Hepatocyte (in vitro differentiated cells): ENCODE measurements around the gene CMIP. TPM values are rescaled to one million over a fixed set of nuclear protein-coding genes. Genes with fewer than 3 reads are reported as not detected.

Experiments
- DNase-seq: peaks from one replicate; pipeline ENCODE4 v3.0.0-alpha.2; 2016; ENCODE audit warnings: low spot score
- H2AFZ ChIP-seq: fragments of 200-600 bp; sonication (generic); 2 replicates; pipeline ENCODE4 v1.6.0; 2016; ENCODE audit warnings: antibody characterized with exemption, mild to moderate bottlenecking
- H3K27ac ChIP-seq: fragments of 200-600 bp; sonication (generic); 2 replicates; pipeline ENCODE4 v1.5.1; 2016; ENCODE audit warnings: mild to moderate bottlenecking
- H3K27me3 ChIP-seq: fragments of 200-600 bp; sonication (generic); 2 replicates; pipeline ENCODE4 v1.6.1; 2016
- H3K36me3 ChIP-seq: fragments of 200-600 bp; sonication (generic); replicated peaks from 2 replicates; pipeline ENCODE4 v1.5.1; 2016; ENCODE audit warnings: low read depth; ENCODE audit not compliant: insufficient read depth
- H3K4me1 ChIP-seq: fragments of 200-600 bp; sonication (generic); 2 replicates; pipeline ENCODE4 v1.5.1; 2016; ENCODE audit warnings: mild to moderate bottlenecking, moderate library complexity; ENCODE audit not compliant: insufficient read depth
- H3K4me2 ChIP-seq: fragments of 200-600 bp; sonication (generic); 2 replicates; pipeline ENCODE4 v1.6.0; 2016
- H3K4me3 ChIP-seq: fragments of 200-600 bp; sonication (generic); 2 replicates; pipeline ENCODE4 v1.5.1; 2016; ENCODE audit warnings: mild to moderate bottlenecking
- H3K79me2 ChIP-seq: fragments of 200-600 bp; sonication (generic); 2 replicates; pipeline ENCODE4 v1.6.0; 2017; ENCODE audit warnings: mild to moderate bottlenecking
- H3K9me2 ChIP-seq: fragments of 200-600 bp; sonication (generic); replicated peaks from 2 replicates; pipeline ENCODE4 v1.6.0; 2017; ENCODE audit warnings: mild to moderate bottlenecking; ENCODE audit not compliant: insufficient read depth
- H3K9me3 ChIP-seq: fragments of 200-600 bp; sonication (generic); 2 replicates; pipeline ENCODE4 v1.5.1; 2016; ENCODE audit warnings: low read depth, mild to moderate bottlenecking
- H4K20me1 ChIP-seq: fragments of 200-600 bp; sonication (generic); 2 replicates; pipeline ENCODE4 v1.6.0; 2016; ENCODE audit warnings: mild to moderate bottlenecking; ENCODE audit not compliant: insufficient read depth, poor library complexity, severe bottlenecking
- EZH2 ChIP-seq: fragments of 200-600 bp; sonication (generic); IDR thresholded peaks from 2 replicates; pipeline ENCODE4 v1.6.1; 2016; ENCODE audit warnings: antibody characterized with exemption, mild to moderate bottlenecking, borderline replicate concordance
- EZH2phosphoT487 ChIP-seq: fragments of 200-600 bp; sonication (generic); IDR thresholded peaks from one replicate; pipeline ENCODE4 v1.6.1; 2018; ENCODE audit warnings: antibody characterized with exemption, mild to moderate bottlenecking, low read depth, moderate library complexity; ENCODE audit not compliant: unreplicated experiment, severe bottlenecking
- WGBS: methylation state at CpG from one replicate; pipeline ENCODE4 v1.1.6; 2016; ENCODE audit warnings: low lambda C conversion rate; ENCODE audit errors: missing lambda C conversion rate; 5-methylcytosine and 5-hydroxymethylcytosine counted together
- polyA plus RNA-seq: library from polyadenylated mRNA; unstranded; fragments of >200 nt; fragmentation: Nextera tagmentation; extraction: Ambion mirVana; gene quantifications from 2 replicates; pipeline ENCODE4 v1.2.1, GENCODE V29; 2016
- total RNA-seq: library from RNA; depleted of rRNA; stranded (reverse); fragments of >200 nt; gene quantifications from 2 replicates; pipeline ENCODE4 v1.2.3, GENCODE V29; 2014
- TF ChIP-seq, protein P1 (sequence below): fragments of 200-600 bp; sonication (generic); IDR thresholded peaks from 2 replicates; pipeline ENCODE4 v1.5.1; 2016; ENCODE audit warnings: antibody characterized with exemption, mild to moderate bottlenecking; ENCODE audit not compliant: poor library complexity

CMIP gene
- total and polyA plus RNA-seq, 2 experiments from 2014 or later, result 5.8 to 17.8 TPM

DNA sequence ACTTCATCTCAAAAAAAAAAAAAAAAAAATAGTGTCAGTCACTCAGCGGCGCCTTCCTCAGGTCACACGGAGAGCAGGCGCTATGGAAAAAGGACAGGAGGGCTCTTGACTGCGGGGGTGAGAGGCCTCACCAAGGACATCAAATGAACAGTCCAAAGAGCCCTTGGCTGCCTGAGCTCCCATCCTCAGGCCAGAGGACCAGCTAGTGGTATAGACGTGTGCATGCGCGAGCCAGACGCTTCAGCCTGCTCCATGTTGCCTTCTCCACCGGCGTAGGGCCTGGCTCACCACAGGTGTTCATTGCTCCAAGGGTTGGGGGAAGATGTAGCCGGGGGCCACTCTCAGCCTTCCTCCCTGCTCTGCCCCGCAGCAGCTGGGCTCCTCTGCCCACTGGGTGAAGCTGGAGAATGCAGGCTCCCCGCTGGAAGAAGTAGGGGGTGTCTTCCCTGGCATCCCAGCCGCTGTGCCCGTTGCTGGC is 268.7 kb downstream of the CMIP start:
- H3K4me1 ChIP-seq, result peaks cover 13% of the 10 kb centered on the region

GRCh38 chr16:81713796-81714195 is 269.2 kb downstream of the CMIP start:
- WGBS, result 89% methylated on average over 11 of the region's 11 CpGs
- Histone ChIP-seq H3K79me2 (no peaks in the 10 kb centered on the region), H3K27me3 (no peaks in the 10 kb centered on the region), H3K4me3 (no peak overlapping the region), H3K27ac (no peak overlapping the region), H2AFZ (no peak overlapping the region), H3K36me3 (no peaks in the 10 kb centered on the region), H3K4me2 (no peak overlapping the region), H3K9me3 (no peaks in the 10 kb centered on the region), H4K20me1 (no peaks in the 10 kb centered on the region), H3K4me1 (peaks cover 13% of the 10 kb centered on the region), H3K9me2 (no peaks in the 10 kb centered on the region)
- no peak for DNase-seq
- no peak for TF ChIP-seq EZH2phosphoT487
- TF ChIP-seq EZH2, result no peak
- TF ChIP-seq, protein P1, sequence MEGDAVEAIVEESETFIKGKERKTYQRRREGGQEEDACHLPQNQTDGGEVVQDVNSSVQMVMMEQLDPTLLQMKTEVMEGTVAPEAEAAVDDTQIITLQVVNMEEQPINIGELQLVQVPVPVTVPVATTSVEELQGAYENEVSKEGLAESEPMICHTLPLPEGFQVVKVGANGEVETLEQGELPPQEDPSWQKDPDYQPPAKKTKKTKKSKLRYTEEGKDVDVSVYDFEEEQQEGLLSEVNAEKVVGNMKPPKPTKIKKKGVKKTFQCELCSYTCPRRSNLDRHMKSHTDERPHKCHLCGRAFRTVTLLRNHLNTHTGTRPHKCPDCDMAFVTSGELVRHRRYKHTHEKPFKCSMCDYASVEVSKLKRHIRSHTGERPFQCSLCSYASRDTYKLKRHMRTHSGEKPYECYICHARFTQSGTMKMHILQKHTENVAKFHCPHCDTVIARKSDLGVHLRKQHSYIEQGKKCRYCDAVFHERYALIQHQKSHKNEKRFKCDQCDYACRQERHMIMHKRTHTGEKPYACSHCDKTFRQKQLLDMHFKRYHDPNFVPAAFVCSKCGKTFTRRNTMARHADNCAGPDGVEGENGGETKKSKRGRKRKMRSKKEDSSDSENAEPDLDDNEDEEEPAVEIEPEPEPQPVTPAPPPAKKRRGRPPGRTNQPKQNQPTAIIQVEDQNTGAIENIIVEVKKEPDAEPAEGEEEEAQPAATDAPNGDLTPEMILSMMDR, result no peak

More for the DNA sequence above, 268.7 kb downstream of the CMIP start:
- TF ChIP-seq EZH2phosphoT487, result no peak
- TF ChIP-seq, protein P1, result no peak
- no peak for TF ChIP-seq EZH2
- no peaks in the 10 kb centered on the region for H4K20me1 ChIP-seq
- no peak overlapping the region for H3K4me2 ChIP-seq
- no peak overlapping the region for H3K4me3 ChIP-seq
- H3K27ac ChIP-seq, result no peak overlapping the region
- DNase-seq, result no peak
- no peak overlapping the region for H2AFZ ChIP-seq
- H3K9me3 ChIP-seq, result no peaks in the 10 kb centered on the region
- H3K79me2 ChIP-seq, result no peaks in the 10 kb centered on the region
- no peaks in the 10 kb centered on the region for H3K27me3 ChIP-seq
- WGBS, result 93% methylated on average over 16 of the region's 16 CpGs
- H3K36me3 ChIP-seq, result no peaks in the 10 kb centered on the region
- H3K9me2 ChIP-seq, result no peaks in the 10 kb centered on the region

DNA sequence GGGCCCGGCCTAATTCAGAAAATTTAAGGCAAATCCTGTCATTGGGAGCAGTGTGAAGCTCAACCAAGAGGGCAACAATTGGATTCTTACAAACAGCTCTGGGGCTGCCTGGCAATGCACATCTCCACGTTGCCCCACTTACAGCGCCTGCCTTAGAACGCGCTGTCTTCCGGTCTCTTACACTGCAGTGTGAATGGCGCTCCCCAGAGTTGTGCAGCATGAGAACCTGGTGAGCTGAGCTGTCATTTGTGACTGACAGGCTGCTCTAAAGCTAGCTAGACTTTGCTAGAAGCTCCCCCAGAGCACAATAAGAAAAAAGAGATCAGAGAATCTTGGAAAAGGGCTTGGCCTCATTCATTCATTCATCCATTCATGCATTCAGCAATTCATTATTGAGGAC is 270.0 kb downstream of the CMIP start:
- Histone ChIP-seq H3K79me2 (no peaks in the 10 kb centered on the region), H3K9me3 (no peaks in the 10 kb centered on the region), H3K36me3 (no peaks in the 10 kb centered on the region), H3K4me1 (peaks cover 13% of the 10 kb centered on the region), H3K4me2 (no peak overlapping the region), H3K4me3 (no peak overlapping the region), H3K9me2 (no peaks in the 10 kb centered on the region), H2AFZ (no peak overlapping the region), H4K20me1 (no peaks in the 10 kb centered on the region), H3K27ac (peak overlapping the region; percentile 27), H3K27me3 (no peaks in the 10 kb centered on the region)
- DNase-seq, result no peak
- TF ChIP-seq EZH2phosphoT487 (no peak), EZH2 (no peak)
- TF ChIP-seq, protein P1, result no peak
- 91% methylated on average over 7 of the region's 7 CpGs for WGBS
